ENCODE results near the gene WDR74.

DNA sequence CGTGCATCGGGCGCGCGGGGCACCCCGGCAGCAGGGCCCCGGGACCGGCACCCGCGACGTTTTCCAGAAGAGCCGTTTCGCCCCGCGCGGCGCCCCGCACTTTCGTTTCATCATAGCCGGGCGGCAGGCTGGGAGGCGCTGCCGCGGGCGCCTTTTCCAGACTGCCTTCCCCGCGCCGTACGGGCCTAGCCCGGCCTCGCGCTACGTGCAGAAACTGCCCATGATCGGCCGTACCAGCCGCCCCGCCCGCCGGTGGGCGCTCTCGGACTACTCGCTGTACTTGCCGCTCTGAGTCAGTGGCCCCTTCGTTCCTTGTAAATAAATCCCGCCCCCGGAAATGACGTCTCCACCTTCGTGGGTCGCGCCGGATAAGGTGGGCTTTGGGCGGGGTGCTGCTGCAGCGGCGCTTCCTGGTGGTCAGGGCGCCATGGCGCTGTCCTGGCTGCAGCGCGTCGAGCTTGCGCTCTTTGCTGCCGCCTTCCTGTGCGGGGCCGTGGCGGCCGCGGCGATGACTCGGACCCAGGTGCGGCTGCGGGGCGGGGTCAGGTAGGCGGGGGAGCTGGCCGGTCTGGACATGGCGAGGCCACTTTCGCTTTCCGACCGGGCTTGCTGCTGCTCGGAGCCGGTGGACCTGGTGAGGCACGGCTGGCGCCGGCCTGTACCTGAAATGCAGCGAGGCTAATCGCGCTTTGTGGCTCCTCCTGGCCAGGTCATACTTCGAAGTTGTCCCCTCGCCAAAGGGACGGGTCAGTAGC is 52.2 kb downstream of the WDR74 start, which contains the start of gene TMEM179B:
- TF ChIP-seq, protein P1, sequence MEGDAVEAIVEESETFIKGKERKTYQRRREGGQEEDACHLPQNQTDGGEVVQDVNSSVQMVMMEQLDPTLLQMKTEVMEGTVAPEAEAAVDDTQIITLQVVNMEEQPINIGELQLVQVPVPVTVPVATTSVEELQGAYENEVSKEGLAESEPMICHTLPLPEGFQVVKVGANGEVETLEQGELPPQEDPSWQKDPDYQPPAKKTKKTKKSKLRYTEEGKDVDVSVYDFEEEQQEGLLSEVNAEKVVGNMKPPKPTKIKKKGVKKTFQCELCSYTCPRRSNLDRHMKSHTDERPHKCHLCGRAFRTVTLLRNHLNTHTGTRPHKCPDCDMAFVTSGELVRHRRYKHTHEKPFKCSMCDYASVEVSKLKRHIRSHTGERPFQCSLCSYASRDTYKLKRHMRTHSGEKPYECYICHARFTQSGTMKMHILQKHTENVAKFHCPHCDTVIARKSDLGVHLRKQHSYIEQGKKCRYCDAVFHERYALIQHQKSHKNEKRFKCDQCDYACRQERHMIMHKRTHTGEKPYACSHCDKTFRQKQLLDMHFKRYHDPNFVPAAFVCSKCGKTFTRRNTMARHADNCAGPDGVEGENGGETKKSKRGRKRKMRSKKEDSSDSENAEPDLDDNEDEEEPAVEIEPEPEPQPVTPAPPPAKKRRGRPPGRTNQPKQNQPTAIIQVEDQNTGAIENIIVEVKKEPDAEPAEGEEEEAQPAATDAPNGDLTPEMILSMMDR (IDR thresholded peaks at IDR 0.05 in 4 of 5, conservative IDR thresholded peaks at IDR 0.05 in 1 of 5), result peak in 3 of 5 experiments; percentile 2 to 54 (median 36)
- peak; percentile 96 to 97 for TF ChIP-seq POLR2A (IDR thresholded peaks at IDR 0.05)

Measured in gastrocnemius medialis (tissue), 4 donors.